NCI-H2107 treated with DMSO at 0.1 percent for 48 hours (cell line): ENCODE measurements around the gene RNASE8.

Experiments
- DNase-seq: peaks from one replicate; lab custom pipeline; 2025; ENCODE audit not compliant: unreplicated experiment; lab: John Stamatoyannopoulos, UW

RNASE8 gene

GRCh38 chr14:21071225-21072030, 13.8 kb downstream of the RNASE8 start:
- DNase-seq, result peak; percentile 74

GRCh38 chr14:21072031-21072473, 14.4 kb downstream of the RNASE8 start:
- no peak for DNase-seq

- no peak for DNase-seq
Observed at GRCh38 chr14:21072781-21073339, 15.2 kb downstream of the RNASE8 start.

GRCh38 chr14:21073921-21074320, 16.3 kb downstream of the RNASE8 start:
- DNase-seq, result no peak

- DNase-seq, result no peak
Observed at GRCh38 chr14:21074398-21075272, 17.0 kb downstream of the RNASE8 start.

GRCh38 chr14:21075719-21076437, 18.3 kb downstream of the RNASE8 start:
- DNase-seq, result no peak

- no peak for DNase-seq
Observed at GRCh38 chr14:21077672-21078071, 20.1 kb downstream of the RNASE8 start.

- DNase-seq, result no peak
Observed at GRCh38 chr14:21078287-21078686, 20.7 kb downstream of the RNASE8 start.

- DNase-seq, result no peak
Observed at GRCh38 chr14:21078726-21079125, 21.1 kb downstream of the RNASE8 start.

- DNase-seq, result no peak
Observed at GRCh38 chr14:21081521-21082142, 24.0 kb downstream of the RNASE8 start.

GRCh38 chr14:21083565-21084325, 26.1 kb downstream of the RNASE8 start:
- DNase-seq, result no peak

GRCh38 chr14:21084396-21084795, 26.8 kb downstream of the RNASE8 start:
- no peak for DNase-seq

- no peak for DNase-seq
Observed at GRCh38 chr14:21084998-21085853, 27.6 kb downstream of the RNASE8 start.

- DNase-seq, result no peak
Observed at GRCh38 chr14:21086908-21087293, 29.3 kb downstream of the RNASE8 start.

- DNase-seq, result no peak
Observed at GRCh38 chr14:21087294-21088091, 29.9 kb downstream of the RNASE8 start.

GRCh38 chr14:21088687-21089086, 31.1 kb downstream of the RNASE8 start:
- no peak for DNase-seq

GRCh38 chr14:21089271-21089670, 31.6 kb downstream of the RNASE8 start:
- DNase-seq, result no peak

GRCh38 chr14:21089877-21090193, 32.2 kb downstream of the RNASE8 start:
- no peak for DNase-seq
